Right kidney (tissue), 1 donor: Measurements from ENCODE around the gene MAPRE2.

Experiments used
- DNase-seq: peaks from one replicate; pipeline ENCODE4 v3.0.0-alpha.2; 2016

The MAPRE2 gene

GRCh38 chr18:35030277-35030989, 10.8 kb upstream of the MAPRE2 start:
- DNase-seq = no peak

DNA sequence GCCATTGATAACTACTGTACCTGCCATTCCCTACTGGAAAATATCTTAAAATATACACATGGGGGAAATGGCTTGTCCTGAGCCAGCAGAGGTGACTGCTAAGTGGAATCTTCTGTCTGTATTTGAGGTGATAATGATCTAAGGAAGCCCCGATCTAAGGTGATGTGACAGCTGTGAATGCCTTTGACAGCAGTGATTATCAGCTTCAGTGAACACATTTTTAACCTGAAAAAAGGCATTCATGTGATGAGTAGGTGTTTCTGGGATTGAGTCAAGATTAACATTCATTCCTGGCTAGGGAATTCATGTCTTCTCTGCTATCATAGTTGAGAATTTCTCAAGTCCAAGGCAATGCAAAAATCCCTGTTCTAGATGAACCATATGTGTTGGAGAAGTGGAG, 9.1 kb upstream of the MAPRE2 start:
- no peak for DNase-seq

DNA sequence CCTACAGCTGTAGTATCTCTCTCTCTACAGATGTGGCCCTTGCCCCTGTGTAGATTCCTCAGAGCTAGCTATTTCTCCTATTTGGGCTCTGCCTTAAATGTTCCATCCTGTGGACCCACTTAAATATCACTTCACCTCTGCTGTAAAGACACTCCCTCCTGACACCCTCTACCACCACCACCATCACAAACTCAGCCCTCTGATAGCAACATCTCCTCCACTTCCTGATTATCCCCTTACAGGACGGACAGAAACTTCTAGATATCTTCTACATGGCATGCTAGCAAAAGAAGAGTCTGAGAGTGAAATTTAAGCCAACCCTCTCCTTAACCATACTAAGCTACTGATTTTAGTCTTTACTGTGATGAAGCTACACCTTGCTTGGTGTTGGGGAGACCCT, 3.2 kb upstream of the MAPRE2 start:
- no peak for DNase-seq

GRCh38 chr18:35038881-35039491, 2.2 kb upstream of the MAPRE2 start:
- DNase-seq = no peak

DNA sequence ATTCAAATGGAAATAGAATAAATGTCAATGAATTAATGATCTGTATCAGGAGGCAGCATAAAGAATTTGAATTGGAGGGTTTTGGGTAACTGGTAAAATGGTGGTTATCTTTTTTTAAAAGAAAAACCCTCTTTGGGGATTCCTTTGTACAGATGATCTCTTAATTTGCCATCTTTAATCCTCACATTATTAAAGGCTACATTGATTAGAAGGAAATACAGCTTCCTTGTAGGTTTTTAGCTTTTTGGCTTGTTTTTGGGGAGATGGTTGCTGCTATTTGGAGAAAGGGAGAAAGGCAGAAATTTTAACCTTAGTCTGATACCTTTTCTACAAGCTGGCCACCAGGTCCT, 600 bp upstream of the MAPRE2 start:
- DNase-seq = no peak

GRCh38 chr18:35041815-35042387, 688 bp downstream of the MAPRE2 start:
- DNase-seq = no peak

DNA sequence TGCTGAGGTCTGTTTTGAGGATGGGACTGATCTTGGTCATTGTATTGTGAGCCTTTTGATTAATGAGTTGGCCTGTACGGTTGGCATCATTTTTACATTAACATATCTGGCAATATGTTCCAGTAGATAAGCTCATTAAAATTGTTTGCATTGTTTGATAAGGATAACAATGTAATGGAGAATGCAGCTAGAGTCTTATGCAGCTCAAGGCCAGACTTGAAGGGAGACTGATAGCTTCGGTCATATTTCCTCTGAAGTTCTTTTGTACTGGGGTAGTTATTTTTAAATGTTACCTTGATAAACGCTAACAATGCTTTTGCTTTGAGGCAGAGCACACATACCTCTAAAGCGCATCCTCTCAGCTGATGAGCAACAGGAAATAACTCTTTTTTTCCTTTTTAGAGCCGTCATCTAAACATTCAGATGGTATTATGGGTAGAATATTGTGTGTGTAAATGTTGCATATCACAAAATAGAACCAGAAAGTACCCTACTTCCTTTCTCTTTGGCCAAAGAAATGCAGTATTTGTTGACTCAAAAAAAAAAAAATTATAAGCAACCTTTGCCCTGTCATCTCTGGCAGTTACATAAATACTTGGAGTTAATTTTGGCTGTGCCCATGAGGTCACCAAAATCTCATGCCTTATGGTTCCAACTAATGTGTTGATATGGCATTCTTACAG, 1.3 kb downstream of the MAPRE2 start:
- no peak for DNase-seq

DNA sequence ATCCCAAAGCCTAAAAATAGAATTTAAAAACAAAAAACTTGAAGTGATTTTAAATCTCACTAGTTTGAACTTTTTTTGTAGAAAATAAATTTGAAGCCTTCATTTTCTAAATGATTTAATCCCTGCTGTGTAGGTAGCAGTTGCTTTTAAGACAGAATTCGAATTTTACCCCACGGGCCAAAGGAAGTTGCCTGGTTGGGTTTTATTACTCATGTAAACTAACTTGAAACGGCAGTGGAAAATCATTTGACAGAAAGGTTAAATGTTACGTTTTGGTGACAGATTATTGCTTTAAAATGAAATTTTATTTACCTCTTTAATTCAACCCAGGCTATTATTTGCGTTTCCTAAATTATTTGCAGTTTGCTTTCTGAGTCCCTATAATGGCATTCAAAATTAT, 2.0 kb downstream of the MAPRE2 start:
- no peak for DNase-seq

DNA sequence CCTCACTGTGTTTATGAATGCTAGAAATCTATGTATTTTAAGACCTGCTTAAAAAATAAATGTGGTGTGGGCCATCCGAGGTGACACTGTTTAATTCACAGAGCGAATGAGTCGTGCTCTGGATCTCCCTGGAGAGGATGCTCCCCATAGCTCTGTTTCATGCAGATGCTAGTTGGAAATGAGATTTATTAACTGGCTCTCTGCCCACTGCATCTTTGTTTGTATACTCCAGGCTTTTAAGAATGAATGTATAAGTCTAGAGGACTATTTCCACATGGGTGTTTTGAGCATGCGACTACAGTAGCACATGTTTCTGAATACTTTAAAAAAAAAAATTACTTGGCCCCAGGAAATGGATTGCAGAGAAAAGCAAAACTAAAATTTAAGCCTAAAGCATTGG, 3.9 kb downstream of the MAPRE2 start:
- no peak for DNase-seq

DNA sequence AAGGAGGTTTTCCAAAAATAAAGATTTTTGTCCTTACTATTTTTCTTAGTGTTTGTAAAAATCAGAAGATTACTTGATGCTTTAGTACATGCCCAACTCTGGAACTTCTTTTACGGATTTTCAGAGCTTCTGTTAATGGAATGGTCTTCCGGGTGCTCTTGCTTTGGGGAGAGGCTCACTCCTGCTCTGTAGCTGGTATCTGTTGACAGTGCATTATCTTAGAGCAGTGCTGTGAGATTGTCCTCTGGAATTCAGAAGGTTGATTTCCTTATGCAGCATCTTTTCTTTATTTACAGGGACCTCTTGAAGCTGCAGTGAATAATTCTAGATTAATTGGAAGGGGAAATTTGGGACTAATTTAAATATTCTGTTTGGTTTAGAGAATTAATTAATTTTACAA, 4.6 kb downstream of the MAPRE2 start:
- DNase-seq = no peak

- DNase-seq = no peak
These were observed 6.6 kb downstream of the MAPRE2 start for GRCh38 chr18:35047697-35048292.

GRCh38 chr18:35049111-35050027, 8.2 kb downstream of the MAPRE2 start:
- DNase-seq = no peak

- DNase-seq = no peak
These were observed 8.9 kb downstream of the MAPRE2 start for GRCh38 chr18:35050028-35050546.

DNA sequence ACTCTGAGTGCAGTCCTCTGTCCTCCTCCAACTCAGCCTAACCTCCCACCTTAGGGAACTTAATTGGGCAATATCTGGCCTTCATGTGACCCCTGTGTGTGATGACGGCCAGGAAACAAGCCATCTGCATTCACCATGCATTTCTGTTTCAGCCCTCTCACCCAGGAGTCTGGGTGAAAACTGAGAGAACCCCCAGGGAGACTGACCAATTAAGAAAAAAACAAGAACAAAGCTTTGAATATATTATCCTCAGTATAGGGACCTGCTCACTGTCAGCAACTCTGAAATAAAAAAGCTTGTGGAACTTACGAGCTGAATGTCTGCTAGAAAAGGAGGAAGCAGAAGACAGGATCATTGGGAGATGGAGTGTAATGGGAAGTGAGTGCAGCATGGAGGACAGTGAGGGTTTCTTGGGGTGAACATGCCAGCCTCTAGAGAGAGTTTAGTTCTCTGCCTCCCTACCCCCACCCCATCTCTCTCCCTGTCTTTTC, 9.5 kb downstream of the MAPRE2 start:
- DNase-seq = no peak

DNA sequence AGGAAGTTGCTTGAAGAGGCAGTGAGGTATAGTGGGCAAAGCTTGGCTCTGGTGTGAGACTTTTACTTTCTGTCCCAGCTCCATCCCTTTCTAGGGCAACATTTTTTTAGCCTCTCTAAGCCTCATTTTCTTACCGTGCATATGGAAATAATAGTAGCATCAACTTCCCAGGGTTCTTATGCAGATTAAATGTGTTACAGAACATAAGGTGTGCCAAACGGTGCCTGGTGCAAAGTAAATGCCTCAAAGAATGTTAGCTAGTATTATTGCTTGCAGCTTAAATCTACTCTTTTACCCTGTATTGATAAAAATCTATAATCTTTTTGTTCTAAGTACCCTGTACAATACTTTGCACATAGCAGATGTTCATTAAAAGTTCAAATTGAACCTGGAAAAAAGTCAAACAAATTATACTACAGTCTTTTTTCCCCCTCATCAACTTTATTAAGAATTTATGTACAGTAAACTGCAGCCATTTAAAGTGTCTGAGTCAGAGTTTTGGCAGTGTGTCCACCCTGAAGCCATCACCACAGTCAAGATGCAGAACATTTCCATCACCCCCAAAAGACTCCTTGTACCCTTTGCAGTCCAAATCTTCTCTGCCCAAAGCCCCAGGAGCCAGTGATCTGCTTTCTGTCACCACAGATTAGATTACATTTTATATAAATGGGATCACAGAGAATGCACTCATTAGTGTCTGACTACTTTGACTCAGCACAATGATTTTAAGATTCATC, 10.6 kb downstream of the MAPRE2 start:
- DNase-seq = no peak

- no peak for DNase-seq
These were observed 13.2 kb downstream of the MAPRE2 start for GRCh38 chr18:35054401-35054800.

DNA sequence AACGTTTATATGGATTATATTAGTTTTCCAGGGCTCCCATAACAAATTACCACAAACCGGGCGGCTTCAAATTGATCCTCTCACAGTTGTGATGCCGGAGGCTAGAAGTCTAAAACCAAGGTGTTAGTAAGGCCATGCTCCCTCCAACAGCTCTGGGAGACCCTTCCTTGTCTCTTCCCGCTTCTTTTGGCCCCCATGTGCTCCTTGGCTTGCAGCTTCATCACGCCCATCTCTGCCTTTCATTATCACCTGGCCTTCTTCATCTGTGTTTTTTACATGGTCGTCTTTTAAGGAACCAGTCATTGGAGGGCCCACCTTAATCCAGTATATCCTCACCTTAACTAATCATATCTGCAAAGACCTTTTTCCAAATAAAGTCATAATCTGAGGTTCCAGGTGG, 13.9 kb downstream of the MAPRE2 start:
- no peak for DNase-seq

DNA sequence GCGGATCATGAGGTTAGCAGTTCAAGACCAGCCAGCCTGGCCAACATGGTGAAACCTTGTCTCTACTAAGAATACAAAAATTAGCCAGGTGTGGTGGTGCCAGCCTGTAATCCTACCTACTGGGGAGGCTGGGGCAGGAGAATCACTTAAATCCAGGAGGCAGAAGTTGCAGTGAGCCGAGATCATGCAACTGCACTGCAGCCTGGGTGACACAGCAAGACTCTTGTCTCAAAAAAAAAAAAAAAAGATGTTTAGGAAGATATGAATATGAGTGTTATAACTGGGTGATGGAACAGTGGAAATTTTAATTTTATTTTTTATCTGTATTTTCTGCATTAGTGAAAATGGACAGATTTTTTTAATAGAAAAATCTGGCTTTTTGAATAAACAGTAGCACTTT, 14.5 kb downstream of the MAPRE2 start:
- no peak for DNase-seq

GRCh38 chr18:35059280-35059927, 18.2 kb downstream of the MAPRE2 start:
- no peak for DNase-seq

DNA sequence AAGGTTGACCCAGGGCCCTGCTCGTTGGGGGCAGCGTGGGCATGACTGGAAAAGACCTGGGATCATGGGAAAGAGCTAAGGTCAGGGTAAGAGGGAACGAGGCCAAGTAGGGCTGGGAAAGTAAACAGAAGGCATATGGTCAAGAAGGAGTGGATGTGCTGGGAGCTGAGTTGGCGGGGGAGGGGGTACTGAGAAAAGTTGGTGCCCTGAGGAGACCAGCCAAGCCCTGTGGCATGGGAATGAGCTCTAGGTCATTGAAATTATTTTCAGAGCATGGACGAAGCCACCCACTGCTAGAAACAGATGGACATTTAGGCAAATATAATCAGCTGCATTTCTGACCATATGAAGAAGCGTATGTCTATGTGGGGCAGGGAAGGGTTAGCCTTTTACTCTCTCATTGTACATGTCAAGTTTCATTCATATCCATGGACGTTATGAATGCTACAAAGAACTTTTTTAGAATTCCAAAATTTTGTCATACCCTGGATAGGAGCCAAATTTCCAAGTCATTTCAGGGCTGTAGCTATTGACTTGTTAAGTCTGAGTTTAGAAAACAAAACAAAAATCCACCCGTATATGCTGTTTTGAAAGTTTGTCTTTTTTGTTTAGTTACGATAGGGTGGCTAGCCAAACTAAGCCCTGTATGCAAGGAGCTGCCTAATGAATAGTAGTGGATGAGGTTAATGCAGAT, 19.1 kb downstream of the MAPRE2 start:
- no peak for DNase-seq
